K562 (cell line): ENCODE measurements around the gene ANKS3. TPM values are rescaled to one million over a fixed set of nuclear protein-coding genes. Genes with fewer than 3 reads are reported as not detected.
"Not testable (repeated sequence)": the region's sequence is repeated elsewhere in the genome, so short reads cannot be mapped to it uniquely, and the experiment has no call there.

Experiments
- ARNT ChIP-seq, 2 experiments: fragments of 450-650 bp; IDR thresholded peaks; 2 replicates each; pipeline ENCODE4 v1.6.1; 2016; ENCODE audit warnings: mild to moderate bottlenecking in 1 of 2
- BHLHE40 ChIP-seq: IDR thresholded peaks from 2 replicates; pipeline ENCODE4 v1.6.1; 2011; ENCODE audit warnings: low read length, improper control_type of control experiment
- CBFA2T2 ChIP-seq: fragments of 450-650 bp; conservative IDR thresholded peaks from 2 replicates; pipeline ENCODE4 v1.6.1; 2017; ENCODE audit warnings: mild to moderate bottlenecking
- CTCFL ChIP-seq: IDR thresholded peaks from 2 replicates; pipeline ENCODE4 v1.6.1; 2011; ENCODE audit warnings: borderline replicate concordance, low read depth, mild to moderate bottlenecking, moderate library complexity, low read length; ENCODE audit not compliant: insufficient read depth, poor library complexity, severe bottlenecking
- DPF2 ChIP-seq: fragments of 450-650 bp; IDR thresholded peaks from 2 replicates; pipeline ENCODE4 v1.6.1; 2016
- E2F6 ChIP-seq, 2 experiments: IDR thresholded peaks; 2 replicates each; pipeline ENCODE4 v1.6.1; 2011; ENCODE audit warnings: borderline replicate concordance in 1 of 2, control low read depth in 1 of 2, low read depth in 1 of 2, low read length in 1 of 2, mild to moderate bottlenecking in 1 of 2, mixed read lengths in 1 of 2, moderate library complexity in 1 of 2; ENCODE audit not compliant: insufficient read depth in 1 of 2, insufficient read length in 1 of 2, poor library complexity in 1 of 2, severe bottlenecking in 1 of 2; ENCODE audit errors: extremely low read depth in 1 of 2
- ESRRA ChIP-seq: fragments of 450-650 bp; IDR thresholded peaks from 2 replicates; pipeline ENCODE4 v1.6.1; 2014; ENCODE audit warnings: low read depth, mild to moderate bottlenecking, moderate library complexity, borderline replicate concordance
- LEF1 ChIP-seq: fragments of 450-650 bp; IDR thresholded peaks from 2 replicates; pipeline ENCODE4 v1.6.1; 2016; ENCODE audit warnings: mild to moderate bottlenecking
- MAZ ChIP-seq, 2 experiments: fragments of 450-650 bp in 1 of 2; sonication (generic) in 1 of 2; formaldehyde crosslinking; IDR thresholded peaks in 1 of 2; conservative IDR thresholded peaks in 1 of 2; 2 replicates each; pipeline versions ENCODE4 v1.4.0 to v1.5.0; 2020; ENCODE audit warnings: mild to moderate bottlenecking in 1 of 2, missing genetic modification reagents in 1 of 2
- MYNN ChIP-seq, 2 experiments: sonication (generic); formaldehyde crosslinking in 1 of 2; IDR thresholded peaks; 2 replicates each; pipeline versions ENCODE4 v1.5.0 to v1.6.1; 2016 to 2020; ENCODE audit warnings: antibody characterized with exemption in 1 of 2, missing genetic modification reagents in 1 of 2
- RAD21 ChIP-seq, 2 experiments: fragments of 250-450 bp in 1 of 2; fragments of 450-650 bp in 1 of 2; sonication (Bioruptor Pico) in 1 of 2; formaldehyde crosslinking in 1 of 2; IDR thresholded peaks in 1 of 2; conservative IDR thresholded peaks in 1 of 2; 2 replicates each; pipeline versions ENCODE4 v1.4.0 to v1.8.0; 2020 to 2022; ENCODE audit warnings: mild to moderate bottlenecking in 2 of 2, moderate library complexity in 1 of 2
- RAD51 ChIP-seq: fragments of 450-650 bp; IDR thresholded peaks from 2 replicates; pipeline ENCODE4 v1.7.1; 2016; ENCODE audit warnings: low read depth, mild to moderate bottlenecking, borderline replicate concordance
- TBL1XR1 ChIP-seq, 2 experiments: IDR thresholded peaks; 2 replicates each; pipeline ENCODE4 v1.6.1; 2012; ENCODE audit warnings: improper control_type of control experiment in 2 of 2, low read length in 2 of 2, mild to moderate bottlenecking in 1 of 2
- TOE1 ChIP-seq, 2 experiments: fragments of 450-650 bp in 1 of 2; sonication (generic) in 1 of 2; formaldehyde crosslinking in 1 of 2; IDR thresholded peaks; 2 replicates each; pipeline versions ENCODE4 v1.7.1 to v1.8.0; 2016 to 2022; ENCODE audit warnings: borderline replicate concordance in 2 of 2, mild to moderate bottlenecking in 2 of 2, antibody characterized with exemption in 1 of 2, inconsistent platforms in 1 of 2, low read depth in 1 of 2, missing genetic modification reagents in 1 of 2, moderate library complexity in 1 of 2
- USF2 ChIP-seq: sonication (generic); formaldehyde crosslinking; IDR thresholded peaks from 2 replicates; pipeline ENCODE4 v1.5.0; 2020; ENCODE audit warnings: missing genetic modification reagents
- ZBTB2 ChIP-seq: fragments of 450-650 bp; IDR thresholded peaks from 2 replicates; pipeline ENCODE4 v1.6.1; 2016; ENCODE audit warnings: antibody characterized with exemption
- ZBTB33 ChIP-seq: sonication (generic); formaldehyde crosslinking; IDR thresholded peaks from 2 replicates; pipeline ENCODE4 v1.8.1; 2023; ENCODE audit warnings: mild to moderate bottlenecking, missing genetic modification reagents
- polyA plus RNA-seq, 8 experiments: library from polyadenylated mRNA; depleted of rRNA in 4 of 8; stranded (reverse) in 5 of 8; unstranded in 3 of 8; fragments of >200 nt; fragmentation: Nextera tagmentation in 2 of 8; fragmentation: Illumina TruSeq in 1 of 8; extraction: Ambion mirVana in 2 of 8; extraction: Trizol in 1 of 8; gene quantifications; 2 replicates each; pipeline versions ENCODE4 v1.2.1 to v1.2.3, GENCODE V29; 2011 to 2014; ENCODE audit warnings: inconsistent platforms in 1 of 8, missing spikeins in 1 of 8
- total RNA-seq, 7 experiments: library from RNA; depleted of rRNA in 6 of 7; stranded (reverse); fragments of >200 nt in 6 of 7; fragmentation: Illumina TruSeq in 2 of 7; extraction: Trizol in 2 of 7; gene quantifications; 2 replicates each; pipeline versions ENCODE4 v1.2.1 to v1.2.3, GENCODE V29; 2011 to 2021; ENCODE audit warnings: low replicate concordance in 1 of 7

ANKS3 gene
- total and polyA plus RNA-seq, 9 of the 15 experiments (the other 6 are each of a cell fraction or from before 2014, with no cell fraction given): 0.43 to 25.7 (median 14.8) TPM

GRCh38 chr16:4650443-4651074, 83.5 kb downstream of the ANKS3 start (continued):
- TF ChIP-seq TOE1 (IDR thresholded peaks at IDR 0.05; ENCODE audit: borderline replicate concordance) (peak; percentile 46; the same call in 1 of the 2 replicates), ESRRA (0 out of 2 replicates have a peak, but pooled peaks have one; percentile 24), USF2 (CRISPR knock-in tag) (peak; percentile 86), LEF1 (0 out of 2 replicates have a peak, but pooled peaks have one; percentile 53), MYNN (IDR thresholded peaks at IDR 0.05) (peak; percentile 72; the same call in 1 of the 2 replicates), ZBTB2 (peak; percentile 55; the same call in 1 of the 2 replicates), ARNT (IDR thresholded peaks at IDR 0.05) (0 out of 4 replicates have a peak, but pooled peaks of 1 of the 2 experiments have one; percentile 19), E2F6 (IDR thresholded peaks at IDR 0.05; ENCODE audit: borderline replicate concordance in 1 of 2, extremely low read depth in 1 of 2, insufficient read depth in 1 of 2, insufficient read length in 1 of 2, low read depth in 1 of 2, low read length in 1 of 2, poor library complexity in 1 of 2, severe bottlenecking in 1 of 2) (peak in 1 of 2 experiments; percentile 75), DPF2 (0 out of 2 replicates have a peak, but pooled peaks have one; percentile 20), TBL1XR1 (IDR thresholded peaks at IDR 0.05; ENCODE audit: low read length in 2 of 2) (0 out of 4 replicates have a peak, but pooled peaks of 1 of the 2 experiments have one; percentile 8), CTCFL (peak; percentile 91), RAD21 (CRISPR knock-in tag; conservative IDR thresholded peaks at IDR 0.05 in 1 of 2, IDR thresholded peaks at IDR 0.05 in 1 of 2) (peak in 1 of 2 experiments; percentile 55; a peak in 2 of 4 replicates), RAD51 (peak; percentile 61; the same call in 1 of the 2 replicates), ZBTB33 (CRISPR knock-in tag) (peak; percentile 74; the same call in 1 of the 2 replicates), BHLHE40 (peak; percentile 100), CBFA2T2 (0 out of 2 replicates have a peak, but pooled peaks have one; percentile 4), MAZ (CRISPR knock-in tag; conservative IDR thresholded peaks at IDR 0.05 in 1 of 2, IDR thresholded peaks at IDR 0.05 in 1 of 2) (peak in 1 of 2 experiments; percentile 40; a peak in 2 of 4 replicates)
- not testable (repeated sequence) for TF ChIP-seq TOE1 (CRISPR knock-in tag; IDR thresholded peaks at IDR 0.05; ENCODE audit: borderline replicate concordance, low read depth); MYNN (CRISPR knock-in tag; IDR thresholded peaks at IDR 0.05)
